NCI-H1092 (cell line): ENCODE data around the gene MTOR.

Experiments used
- DNase-seq: peaks from one replicate; lab custom pipeline; 2025; lab: John Stamatoyannopoulos, UW

The MTOR gene

DNA sequence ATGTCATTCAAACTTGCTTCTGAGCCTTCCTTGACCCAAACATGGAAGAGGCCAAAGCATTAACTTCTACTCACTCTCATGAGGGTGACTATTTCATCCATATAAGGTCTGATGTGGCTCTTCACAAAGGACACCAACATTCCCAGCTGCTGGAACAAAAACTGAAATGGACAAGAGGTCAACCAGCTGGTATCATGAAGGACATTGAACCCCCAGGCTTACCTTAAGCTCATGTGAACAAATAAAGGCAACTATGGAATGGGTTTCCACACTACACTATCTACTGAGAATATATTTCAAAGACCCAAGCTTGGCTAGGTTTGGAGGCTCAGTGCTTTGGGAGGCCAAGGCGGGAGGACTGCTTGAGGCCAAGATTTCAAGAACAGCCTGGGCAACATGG, 46.3 kb downstream of the MTOR start:
- no peak for DNase-seq

DNA sequence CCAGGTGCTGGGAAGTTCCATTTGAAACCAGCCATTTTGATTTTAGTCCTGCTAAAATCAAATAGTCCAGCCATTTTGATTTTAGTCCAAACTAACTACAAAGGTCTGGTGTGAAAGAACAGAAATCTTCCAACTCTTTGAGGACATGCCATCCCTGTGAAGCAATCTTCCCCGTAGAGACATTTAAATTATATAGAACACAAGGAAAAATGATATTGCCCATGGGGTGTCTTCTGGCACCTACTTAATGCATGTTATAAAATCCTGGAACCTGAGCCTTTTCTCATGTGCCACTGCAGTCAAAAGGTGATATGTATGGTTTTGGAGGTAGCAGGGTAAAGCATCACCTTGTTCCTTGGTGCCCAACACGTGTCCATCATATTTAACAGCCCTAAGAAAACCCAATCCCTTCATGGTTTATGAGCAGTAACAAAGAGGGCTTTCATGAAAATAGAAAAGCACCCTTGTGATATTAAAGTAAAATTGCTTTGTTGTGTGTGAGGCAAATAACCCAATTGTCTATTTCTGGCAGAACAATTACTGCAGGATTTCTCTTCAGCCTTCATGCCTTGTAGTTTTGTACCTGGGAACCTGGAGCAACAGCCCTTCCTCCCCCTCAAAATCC, 46.9 kb downstream of the MTOR start:
- DNase-seq, result no peak

DNA sequence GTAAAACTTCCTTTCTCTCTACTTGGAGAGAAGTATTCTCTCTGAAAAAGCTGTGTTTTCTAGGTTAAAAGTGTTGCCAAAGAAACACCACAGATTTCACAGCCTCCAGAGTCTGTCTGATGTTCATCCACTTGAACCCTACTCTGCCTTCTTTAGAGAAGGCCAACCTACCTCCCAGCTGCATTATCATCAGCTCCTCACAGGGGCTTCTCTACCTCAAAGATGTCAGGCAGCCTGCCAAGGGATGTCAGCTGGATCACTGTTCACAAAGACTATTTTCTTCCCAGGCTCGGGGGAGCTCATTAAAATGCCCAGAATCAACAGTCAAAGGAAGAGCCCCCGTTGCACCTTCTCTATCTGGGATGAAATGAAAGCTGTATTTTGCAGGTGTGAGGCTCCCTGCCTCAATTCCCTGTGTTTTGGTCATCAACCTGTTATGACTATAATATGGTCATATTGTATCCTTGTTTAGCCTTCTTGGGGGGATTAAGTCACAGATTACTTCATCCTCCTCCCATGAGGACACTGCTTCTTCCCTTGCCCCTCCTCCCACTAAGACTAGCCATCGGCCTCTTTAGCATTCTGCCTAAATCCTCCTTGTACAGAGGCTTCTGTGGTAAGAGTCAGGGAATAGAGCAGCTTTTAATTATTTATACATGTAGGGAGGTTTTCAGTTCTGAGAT, 47.5 kb downstream of the MTOR start:
- DNase-seq, result no peak

DNA sequence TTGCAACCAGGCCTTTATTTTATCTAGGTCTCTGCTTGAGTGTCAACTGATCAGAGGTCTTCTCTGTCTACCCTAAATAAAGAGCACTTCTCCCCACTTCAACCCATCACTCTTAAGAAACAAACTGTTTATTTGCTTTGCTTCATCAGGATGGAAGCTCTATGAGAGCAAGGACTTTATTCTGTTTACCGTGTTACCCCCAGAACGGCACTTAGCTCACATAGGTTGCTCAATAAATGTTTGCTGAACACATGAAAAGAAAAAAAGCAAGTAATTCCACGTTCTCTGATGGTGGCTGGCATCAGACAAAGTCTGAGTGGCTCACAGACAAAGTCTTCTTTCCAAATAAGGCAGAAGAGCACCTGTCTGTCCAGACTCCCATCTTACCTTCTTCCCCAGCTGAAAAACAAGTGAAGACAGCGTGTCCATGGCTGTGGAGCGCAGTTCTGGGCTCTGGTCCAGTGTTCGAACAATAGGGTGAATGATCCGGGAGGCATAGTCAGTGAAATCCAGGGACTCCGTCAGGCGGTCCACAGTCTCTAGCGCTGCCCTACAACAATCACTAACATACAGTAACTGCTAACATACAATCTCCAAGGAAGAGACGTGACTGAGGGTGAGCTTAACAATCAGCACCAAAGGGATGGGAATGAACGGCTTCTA, 50.3 kb downstream of the MTOR start:
- no peak for DNase-seq

DNA sequence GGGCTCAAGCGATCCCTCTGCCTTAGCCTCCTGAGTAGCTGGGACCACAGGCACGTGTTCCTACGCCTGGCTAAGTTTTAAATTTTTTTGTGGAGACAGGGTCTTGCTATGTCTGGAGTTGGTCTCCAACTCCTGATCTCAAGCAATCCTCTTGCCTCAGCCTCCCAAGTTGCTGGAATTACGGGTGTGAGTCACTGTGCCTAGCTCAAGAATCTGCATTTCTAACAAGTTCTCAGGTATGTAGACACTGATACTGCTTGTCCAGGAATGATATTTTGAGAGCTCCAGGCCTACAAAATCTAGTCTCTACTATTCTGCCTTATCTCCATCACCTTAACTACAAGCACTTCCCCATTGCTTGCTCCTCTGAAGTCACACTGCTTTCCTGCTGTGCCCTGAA, 50.9 kb downstream of the MTOR start:
- no peak for DNase-seq

DNA sequence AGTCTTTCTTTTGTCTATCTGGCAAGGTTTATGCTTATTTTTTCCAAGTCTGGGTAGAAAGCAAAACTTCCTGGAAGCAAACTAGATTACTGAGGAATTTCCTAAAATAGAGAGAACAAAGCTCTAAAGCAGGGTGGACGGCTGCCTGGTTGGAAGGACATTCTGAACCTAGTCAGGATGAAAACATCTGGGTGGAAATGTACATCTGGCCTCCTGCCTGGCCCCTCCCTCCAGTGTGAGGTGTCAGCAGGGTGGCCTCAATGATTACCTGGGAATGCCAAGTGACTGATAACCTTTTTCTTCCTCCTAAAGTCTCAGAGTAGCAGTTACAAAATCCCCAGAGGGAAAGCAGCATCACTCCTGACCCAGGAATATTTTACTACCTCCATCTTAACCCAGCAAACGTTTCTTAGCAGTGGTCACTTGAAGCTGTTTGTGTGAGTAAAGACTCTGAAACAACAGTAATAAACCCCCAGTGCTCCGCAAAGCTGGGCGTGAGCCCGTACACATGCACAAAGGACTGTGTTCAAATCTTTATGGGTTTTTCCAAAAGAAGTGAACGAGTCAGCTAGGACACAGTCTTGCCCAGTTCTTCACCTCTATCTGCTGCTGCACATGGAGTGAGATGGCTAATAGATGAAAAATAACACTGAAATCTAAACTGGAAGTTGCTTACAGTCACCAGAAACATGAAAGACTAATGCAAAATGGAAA, 54.3 kb downstream of the MTOR start:
- DNase-seq, result no peak

DNA sequence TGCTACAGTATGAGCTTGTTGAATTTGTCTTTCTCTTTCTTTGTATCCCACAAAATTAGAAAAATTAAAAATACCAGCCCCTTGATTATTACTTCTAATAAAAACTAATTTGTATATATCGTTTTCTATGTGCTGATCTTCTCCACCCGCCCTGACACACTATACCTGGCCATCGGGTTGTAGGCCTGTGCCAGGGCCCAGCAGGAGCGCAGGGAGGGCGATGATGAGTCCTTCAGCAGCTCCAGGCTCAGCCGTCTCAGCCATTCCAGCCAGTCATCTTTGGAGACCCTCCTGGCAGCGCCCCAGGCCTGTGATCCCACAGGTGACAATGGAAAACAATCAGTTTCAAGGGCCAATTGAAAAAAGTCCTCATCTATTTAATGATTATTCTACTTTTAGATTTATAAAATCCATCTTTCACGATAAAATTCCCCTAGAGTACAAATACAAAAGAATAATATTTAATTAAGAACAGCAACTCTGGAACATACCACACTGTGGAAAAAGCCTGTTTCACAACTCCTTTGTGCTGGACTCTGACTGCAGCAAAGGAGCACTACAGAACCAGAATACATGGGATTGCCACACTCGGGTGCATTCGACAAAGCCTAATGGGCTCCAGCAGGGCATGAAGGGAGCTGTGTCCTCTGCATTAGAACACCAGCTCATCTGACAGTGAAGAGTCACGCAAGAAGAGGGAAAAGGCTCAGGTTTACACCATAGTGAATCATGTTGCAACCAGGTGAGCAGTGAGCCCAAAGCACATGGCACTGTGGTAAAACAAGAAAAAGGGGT, 57.8 kb downstream of the MTOR start:
- no peak for DNase-seq

DNA sequence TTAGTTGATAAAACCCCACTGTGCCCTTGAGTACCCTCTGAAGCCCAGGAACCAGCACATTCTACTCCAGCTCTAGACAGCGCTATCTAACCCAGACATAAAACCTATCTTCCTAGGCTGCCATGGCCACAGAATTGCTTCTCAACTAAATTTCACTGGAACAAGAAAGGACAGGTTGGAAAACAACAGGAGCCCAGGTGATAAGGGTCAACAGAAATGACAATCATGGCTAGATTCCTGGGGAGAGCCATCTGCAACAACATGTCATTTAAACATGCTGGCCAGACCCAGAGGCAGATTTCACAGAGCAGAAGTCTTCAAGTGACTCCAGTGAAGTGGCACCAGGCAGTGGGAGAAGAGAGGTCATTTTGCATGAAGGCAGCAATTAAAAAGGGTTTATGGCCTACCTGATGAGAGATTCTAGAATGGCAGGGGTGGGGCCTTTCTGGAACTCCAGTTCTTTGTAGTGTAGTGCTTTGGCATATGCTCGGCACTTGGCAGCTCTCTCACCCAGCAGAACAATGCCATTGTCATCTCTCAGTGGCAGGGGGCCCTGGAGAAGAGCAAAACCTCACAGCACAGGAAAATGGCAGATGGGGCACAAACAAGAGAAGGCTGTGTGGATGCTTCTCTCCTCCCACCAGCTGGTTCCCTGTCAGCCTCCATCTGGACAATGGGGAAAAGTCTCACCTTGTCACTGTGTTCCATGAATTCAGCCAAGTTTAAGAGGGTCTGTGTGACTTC, 63.3 kb downstream of the MTOR start:
- DNase-seq, result no peak

DNA sequence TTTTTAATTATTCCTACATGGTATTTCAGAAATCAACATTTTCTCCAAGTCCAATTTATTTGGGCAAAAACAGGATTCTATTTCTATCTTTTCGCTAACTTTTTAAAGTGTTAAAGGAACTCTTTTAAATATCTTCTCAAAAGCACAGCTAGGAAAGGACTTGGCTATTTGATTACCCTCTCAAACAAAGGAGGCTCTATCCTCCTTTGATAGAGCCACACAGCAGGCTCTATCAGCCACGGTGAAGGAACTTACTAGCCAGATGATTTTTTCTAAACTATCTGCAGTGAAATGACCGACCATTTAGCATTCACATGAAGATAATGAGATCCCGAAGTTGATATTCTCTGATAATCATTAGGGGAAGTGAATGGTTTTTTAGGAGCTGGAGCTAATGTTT, 64.1 kb downstream of the MTOR start:
- DNase-seq, result no peak

DNA sequence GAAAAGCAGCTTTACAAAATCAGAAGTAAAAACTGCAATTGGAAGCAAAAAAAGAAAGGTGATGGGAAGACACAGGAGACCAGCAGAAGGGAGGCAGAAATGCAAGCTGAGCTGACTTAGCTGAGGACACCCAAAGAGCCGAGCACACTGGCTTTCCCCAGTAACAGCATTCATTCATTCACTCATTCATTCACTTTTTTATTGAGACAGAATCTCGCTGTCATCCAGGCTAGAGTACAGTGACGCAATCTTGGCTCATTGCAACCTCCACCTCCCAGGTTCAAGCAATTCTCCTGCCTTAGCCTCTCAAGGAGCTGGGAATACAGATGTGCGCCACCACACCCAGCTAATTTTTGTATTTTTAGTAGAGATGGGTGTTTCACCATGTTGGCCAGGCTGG, 65.0 kb downstream of the MTOR start:
- no peak for DNase-seq

DNA sequence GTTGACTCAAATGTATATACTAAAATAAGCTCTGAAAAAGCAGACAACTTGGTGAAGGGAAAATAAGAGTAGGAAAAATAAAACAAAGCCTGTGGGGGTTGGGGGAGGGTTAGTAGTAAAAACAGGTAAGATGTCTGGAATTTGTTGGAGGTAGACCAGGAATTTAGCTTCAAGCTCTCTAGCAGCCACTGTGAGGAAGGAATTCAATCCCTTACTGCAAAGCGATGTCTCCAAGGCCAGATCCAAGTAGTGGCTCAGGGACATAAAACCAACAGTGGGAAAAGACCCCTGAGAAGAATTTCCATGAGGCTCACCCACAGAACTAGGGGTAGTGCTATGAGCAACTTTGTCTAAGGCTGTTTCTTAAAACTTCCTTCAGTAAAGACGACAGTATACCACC, 65.4 kb downstream of the MTOR start:
- no peak for DNase-seq

DNA sequence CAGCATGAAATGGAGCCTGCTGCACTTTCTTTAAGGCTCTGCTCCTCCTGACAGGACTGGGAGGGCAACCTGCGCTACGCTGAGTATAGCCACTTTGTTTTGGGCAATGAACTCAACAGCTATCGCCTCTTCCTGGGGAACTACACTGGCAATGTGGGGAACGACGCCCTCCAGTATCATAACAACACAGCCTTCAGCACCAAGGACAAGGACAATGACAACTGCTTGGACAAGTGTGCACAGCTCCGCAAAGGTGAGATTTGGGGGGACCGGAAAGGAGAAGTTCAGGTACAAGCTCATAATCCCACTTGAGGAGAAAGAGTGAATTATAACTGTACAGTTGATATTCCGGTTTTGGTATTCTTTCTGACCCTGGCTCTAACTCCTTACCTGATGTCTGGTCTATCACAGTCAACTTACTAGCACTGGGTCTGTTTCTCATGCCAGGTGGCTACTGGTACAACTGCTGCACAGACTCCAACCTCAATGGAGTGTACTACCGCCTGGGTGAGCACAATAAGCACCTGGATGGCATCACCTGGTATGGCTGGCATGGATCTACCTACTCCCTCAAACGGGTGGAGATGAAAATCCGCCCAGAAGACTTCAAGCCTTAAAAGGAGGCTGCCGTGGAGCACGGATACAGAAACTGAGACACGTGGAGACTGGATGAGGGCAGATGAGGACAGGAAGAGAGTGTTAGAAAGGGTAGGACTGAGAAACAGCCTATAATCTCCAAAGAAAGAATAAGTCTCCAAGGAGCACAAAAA, 67.8 kb downstream of the MTOR start:
- no peak for DNase-seq

DNA sequence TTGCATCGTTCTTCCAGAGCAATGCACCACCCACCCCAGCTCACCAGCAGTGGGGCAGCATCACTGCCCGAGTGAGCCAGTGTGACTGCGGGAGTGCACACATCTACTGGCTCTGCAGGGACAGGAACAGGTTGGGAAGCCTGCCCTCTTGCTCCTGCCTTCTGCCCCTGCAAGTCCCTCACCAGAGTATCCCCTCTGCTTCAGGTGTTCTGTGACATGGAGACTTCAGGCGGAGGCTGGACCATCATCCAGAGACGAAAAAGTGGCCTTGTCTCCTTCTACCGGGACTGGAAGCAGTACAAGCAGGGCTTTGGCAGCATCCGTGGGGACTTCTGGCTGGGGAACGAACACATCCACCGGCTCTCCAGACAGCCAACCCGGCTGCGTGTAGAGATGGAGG, 69.0 kb downstream of the MTOR start:
- no peak for DNase-seq

DNA sequence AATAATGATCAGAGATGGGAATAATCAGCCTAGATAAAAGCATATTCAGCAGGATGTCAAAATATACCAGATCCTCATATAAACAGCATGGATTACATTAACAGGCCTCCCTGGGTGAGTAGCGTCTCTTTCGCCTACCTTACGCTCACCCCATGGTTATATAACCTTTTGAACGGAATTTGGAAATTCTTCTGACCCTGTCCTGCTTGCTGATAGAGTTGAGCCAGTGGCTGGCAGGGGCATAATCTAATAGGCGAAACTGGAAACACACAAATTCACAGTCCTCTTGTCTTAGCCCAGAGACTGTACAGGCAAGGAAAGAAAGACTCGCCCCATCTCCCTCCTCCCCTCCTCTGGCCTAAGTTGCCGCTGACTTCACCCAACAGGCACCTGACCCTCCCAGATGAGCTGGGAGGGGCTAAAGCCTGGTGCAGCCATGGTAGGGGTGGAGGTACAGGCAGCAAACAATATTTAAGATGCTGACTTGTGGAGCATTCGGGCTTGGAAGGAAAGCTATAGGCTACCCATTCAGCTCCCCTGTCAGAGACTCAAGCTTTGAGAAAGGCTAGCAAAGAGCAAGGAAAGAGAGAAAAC, 73.4 kb downstream of the MTOR start, which contains the start of gene ANGPTL7:
TSS of gene ANGPTL7 (plus strand) at position 498 of the 594 bp plus-strand sequence. CDS start 225 bp downstream, outside the sequence.
- no peak for DNase-seq

DNA sequence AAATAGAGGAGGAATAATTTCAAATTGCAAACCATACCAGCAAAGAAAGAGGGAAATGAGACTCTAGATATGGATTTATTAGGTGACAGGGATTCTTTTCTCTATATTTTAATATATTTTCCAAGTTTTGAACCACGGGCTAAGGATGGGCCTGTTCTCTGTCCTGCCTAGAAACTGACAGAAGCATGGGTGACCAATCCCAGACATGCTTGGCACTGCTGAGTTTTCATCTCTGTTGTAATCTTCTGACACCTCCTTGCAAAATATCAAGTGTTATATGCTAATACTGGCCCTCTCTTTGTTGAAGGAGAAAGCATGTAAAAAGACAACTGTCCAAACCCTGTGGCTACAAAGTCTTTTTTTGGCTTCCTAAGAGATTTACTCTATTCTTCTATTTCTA, 74.0 kb downstream of the MTOR start:
- DNase-seq, result no peak

DNA sequence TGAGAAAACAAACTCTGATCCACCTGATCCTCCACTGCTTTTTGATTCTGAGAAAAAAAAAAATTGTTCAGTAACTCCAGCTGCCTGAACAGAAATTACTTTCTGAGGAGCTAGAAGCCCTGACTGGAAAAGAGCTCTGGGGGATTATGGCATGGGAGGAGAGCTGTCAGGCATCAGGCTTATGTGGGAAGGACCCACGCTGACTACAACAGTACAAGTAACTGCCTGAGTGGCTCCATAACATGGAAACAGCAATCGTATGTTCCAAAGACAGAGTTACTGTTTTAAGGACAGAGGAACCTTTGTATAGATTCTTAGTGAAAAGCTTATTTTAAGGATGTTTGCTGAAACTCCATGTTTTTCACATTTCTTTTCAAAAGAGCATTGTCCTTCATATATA, 74.4 kb downstream of the MTOR start:
- no peak for DNase-seq

DNA sequence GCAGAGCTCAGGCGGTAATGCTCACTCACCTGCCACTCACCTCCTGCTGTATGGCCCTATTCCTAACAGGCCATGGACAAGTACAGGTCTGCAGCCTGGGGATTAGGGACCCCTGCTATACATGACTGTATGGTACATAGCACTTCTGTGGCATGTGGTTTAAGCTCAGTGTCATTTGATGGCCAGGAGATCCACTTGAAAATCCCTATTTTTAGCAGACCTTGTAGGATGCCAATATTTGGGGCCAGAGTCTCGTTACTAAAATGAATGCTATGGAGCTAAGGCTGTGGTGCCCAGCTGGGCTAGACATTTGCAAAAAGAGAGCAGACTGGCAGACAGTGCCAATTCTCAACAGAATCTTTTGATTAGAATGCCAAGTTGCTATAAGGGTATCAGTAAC, 74.9 kb downstream of the MTOR start:
- DNase-seq, result no peak

DNA sequence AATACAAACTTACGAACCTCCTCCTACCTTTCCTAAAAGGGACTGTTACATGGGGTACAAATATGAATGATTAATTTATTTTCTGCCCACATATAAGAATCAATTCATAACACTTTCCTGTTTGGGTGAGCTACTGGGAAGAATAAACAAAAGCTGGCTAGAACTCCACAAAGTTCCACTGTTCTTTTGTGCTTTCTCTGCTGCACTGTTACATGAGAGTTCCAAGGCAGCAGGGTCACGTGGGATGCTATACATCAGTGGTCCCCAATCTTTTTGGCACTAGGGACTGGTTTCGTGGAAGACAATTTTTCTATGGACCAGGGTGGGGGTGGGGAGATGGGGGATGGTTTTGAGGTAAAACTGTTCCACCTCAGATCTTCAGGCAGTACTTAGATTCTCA, 75.4 kb downstream of the MTOR start:
- no peak for DNase-seq

DNA sequence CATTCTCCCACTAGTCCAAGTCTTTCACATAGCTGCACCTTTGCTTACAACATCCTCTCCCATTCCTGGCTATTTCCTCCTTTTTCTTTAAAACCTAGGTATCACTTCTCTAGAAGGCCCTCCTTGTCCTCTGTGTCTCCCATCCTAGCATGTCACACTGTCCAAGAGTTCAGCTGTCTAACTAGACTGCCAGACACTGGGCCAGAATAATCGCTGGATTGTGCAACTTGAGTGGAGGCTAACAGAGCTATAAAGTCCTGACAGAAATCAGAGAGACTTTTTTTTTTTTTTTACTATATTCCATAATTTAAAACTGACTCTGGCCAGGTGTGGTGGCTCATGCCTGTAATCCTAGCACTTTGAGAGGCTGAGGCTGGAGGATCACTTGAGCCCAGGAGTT, 77.4 kb downstream of the MTOR start:
- no peak for DNase-seq

DNA sequence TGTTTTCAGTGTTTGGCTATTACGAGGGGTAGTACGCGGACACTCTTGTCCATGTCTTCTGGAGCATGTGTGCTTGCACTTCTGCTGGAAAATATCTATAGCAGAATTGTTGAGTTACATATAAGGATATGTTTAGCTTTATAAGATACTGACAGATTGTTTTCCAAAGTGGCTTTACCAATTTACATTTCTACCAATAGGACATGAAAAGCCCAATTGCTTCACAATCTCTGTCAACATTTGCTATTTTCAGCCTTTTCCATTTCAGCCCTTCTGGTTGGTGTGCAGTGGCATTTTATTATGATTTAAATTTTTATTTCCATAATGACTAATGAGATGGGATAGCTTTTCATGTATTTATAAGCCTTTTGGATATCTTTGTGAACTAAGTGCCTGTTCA, 79.5 kb downstream of the MTOR start:
- no peak for DNase-seq
